Stimulated activated CD4-positive, alpha-beta T cell treated with anti-CD3 and anti-CD28 coated beads, Interleukin-15, amount 100 ng/mL, for 1 hour (primary cell): Measurements from ENCODE around the gene CSPG4.
"Not testable (repeated sequence)": the region's sequence is repeated elsewhere in the genome, so short reads cannot be mapped to it uniquely, and the experiment has no call there.

Experiments
- DNase-seq, 2 donors: peaks; one replicate each; pipeline ENCODE4 v3.0.0-alpha.2; 2020; ENCODE audit warnings: low read depth in 1 of 2, low spot score in 1 of 2

The CSPG4 gene

DNA sequence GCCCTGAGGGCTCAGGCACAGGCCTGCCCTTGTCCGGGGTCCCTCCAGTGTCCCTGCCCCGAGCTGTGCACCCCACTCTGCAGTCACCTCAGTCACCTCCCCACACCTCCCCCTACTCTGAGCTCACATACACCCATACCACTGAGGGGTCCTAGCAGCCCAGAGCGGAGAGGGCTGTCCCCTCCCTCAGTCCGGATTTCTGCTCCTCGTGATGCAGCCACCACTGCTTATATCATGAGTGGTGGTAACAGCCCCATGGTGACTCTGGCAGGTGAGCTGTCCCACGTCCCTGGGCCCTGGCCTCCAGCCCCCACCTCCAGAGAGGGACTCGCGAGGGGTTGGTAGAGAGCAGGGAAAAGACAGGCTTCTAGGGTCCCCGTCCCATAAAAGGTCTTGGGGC, 8.0 kb downstream of the CSPG4 start:
- DNase-seq, result no peak

DNA sequence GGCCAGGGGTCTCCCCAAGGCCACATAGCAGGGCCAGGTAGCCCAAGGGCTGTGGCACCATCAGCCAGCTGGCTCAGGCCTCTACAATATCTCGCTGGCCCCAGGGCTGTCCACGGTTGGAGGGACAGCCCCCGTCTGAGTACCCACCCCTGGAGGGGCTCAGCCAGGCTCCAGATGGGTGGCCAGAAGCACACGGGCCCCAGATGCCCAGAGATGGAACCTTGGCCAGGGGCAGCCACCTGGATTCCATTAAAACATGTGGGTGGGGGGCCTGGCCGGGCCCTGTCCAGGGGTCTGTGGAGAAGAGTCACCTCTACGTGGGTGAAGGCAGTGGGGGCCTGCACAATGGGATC, 8.4 kb downstream of the CSPG4 start:
- no peak for DNase-seq

DNA sequence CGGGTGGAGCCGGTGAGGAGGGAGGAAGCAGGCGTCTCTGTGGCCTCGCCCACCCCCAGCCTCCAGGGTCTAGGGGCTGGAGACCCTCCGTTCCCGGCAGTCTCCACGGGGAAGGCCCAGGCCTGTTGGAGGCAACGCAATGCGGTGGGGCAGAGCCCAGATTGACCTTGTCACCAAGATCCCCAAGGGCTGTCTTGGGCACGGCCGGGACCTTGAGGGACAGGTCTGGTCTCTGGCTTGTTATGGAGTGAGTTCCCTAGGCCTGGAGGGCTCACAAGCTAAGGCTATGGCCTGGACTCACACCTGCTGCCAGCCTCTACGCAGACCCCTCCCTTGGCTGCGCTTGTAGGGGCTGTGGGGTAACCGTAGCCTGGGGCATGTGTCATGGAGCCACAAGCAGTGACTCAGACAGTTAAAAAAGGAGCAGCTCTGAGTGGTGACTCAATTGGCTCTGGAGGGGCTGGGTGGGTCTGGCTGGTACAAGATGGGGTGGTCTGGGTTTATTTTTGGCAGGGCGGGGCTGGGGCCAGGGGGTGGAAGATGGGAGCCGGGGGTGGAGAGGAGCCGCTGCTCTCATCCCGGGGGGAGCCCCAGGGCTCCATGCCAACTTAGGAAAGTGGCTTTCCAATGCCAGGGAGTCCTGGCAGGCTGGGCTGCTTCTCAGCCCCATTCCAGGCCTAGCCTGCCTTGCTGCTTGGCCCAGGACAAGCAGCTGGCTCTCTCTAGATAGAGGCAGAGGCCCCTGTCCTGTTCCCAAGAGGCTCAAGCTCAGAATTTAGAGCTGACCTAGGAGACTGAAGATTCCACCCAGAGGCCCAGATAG, 9.0 kb downstream of the CSPG4 start:
- DNase-seq, result not testable (repeated sequence)

DNA sequence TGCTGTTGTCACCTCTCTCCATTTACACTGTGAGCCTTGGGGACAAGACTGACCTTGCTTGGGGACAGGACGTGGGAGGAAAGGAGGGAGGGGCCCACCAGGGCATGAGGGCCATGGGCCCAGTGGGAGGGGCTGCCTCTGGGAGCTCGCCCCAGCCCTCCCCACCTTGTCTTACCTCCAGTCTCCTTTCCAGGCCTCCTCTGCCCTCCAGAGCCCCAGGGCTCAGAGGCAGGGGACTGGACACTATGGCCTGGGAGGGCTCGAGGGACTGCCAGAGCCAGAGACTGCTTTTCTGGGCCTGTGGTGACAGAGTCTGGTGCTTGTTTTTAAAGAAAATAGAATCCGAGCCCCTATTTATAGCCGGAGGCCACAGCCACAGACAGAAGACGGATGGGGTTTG, 10.2 kb downstream of the CSPG4 start:
- no peak for DNase-seq

DNA sequence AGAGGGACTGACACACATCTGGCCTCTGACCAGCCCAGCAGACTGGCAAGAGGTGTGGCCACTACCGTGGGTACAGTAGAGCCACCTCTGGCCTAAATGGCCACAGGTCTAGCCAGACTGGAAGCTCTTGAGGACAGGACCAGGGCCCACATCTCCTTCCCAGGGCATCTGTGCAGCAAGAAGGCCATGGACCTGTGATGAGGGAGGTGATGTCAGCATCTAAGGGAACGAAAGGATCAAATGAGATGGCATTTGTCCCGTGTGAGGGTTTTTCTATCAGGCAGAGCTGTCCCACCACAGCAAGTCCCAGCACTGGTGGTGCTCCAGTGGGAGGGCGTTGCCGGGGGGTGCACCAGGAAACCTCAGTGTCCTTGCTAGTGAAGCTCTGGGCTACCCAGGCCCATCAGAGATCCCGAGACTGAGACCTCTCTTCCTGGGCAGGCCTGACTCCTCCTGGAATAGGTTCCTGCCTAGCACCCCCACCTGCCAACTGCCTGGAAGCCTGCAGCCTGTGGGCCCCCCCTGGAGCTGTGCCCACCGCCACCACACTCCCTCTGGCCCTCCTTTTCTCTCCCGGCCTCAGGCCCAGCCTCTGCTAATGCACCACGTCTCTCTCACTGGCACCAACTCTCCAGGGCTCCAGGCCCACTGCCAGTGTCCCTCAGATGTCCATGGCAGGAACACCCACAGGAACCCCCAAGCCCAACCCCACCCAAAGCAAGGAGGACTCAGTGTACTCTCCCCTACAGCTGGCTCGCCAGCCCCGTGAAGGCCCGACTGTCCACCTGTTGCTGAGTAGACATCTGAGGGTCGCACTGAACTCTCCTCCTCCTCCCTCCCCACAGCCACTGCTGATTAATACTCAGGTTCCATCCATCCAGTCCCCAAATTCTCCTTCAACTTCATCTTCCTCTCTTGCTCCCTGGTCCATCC, 11.3 kb downstream of the CSPG4 start:
- not testable (repeated sequence) for DNase-seq

DNA sequence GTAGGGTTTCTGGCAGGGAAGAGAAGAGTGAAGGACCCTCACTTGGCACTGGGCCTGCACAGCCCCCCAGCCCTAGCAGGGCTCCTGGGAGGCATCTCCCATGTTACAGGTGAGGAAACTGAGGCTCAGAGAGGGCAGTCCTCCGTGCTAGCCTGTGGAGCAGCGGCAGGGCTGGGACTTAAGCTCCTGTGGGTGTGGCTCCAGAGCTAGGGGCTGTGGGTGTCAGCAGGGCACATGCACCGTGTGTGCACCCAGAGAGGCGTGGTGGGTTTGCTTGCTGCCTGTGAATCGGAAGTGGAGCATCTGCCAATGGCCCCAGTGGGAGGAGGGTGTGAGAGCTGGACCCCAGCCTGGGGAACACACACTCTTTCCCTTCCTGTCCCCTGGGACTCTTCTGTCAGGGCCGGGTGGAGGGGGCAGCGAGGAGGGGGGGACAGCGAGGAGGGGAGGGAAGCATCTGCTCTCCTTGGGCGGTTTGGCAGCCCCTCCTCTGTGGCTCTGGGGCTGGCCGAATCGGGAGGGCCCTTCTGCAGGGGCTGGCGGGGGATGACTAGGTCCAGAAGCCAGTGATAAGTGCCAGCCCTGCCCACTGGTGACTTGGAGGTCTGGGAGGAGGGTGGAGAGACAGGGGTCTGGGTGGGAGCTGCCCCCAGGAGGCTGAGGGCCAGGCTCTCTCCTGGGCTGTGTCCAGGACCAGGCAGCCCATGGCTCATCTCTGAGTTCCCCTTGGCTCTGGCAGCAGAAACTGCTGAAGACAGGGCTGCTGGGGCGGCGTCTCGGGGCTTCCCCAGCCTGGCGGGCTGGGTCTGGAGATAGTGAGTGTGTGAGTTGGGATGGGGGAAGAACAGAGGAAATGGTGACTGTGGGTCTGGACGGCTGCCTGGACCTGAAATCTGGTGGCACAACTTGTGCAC, 12.4 kb downstream of the CSPG4 start:
- not testable (repeated sequence) for DNase-seq

DNA sequence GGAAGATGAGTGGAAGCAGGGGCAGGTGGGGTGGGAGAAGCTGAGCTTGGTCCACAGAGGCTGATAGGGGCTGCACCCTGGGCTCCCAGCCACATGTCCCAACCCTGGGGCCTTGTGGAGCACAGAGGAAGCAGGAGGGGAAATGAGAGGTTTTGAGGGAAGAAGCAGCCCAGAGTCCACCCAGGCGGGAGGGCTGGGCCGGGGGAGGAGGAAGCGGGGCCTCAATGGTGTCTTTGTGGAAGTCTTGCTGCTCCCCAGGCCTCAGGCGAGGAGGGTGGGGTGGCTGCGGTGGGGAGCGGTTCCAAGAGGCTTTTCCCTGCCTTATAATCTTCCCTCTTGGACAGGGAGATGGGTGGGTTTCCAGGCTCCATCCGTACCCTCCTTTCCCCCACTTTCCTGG, 13.1 kb downstream of the CSPG4 start:
- not testable (repeated sequence) for DNase-seq

DNA sequence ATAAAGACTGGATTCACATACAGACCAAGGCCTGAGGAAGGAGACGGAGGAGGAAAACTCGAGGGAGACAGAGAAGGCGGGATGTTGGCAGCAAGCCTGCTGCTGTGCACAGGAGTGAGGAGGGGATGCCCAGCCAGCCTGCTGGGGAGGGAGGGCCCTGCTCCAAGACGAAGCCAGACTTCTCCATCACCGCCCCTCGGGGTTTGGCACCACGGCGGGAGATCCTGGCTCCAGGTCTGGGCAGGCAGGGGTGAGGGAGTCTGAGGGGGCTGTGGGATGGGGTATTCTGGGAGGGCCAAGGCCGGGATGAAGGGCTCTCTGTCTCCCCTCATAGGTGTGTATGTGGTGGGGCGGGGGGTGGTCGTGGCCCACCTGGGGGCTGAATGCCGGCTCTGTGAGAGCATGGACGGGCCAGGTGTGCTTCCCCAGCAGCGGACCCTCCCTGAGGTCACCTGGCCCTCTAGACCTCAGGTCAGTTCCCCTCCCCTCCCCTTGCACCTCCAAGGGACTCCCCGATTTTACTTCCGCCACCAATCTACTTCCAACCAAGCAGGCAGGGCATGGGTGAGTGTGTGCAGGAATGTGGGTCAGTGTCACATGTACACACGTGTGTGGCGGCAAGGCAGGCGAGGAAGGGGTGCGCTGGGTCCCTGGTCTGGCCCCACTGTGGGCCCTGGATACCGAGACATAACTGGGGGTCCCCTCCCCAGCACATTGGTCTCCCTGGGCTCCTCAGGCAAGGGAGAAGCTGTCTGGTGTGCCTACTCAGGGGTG, 14.5 kb downstream of the CSPG4 start:
- not testable (repeated sequence) for DNase-seq

DNA sequence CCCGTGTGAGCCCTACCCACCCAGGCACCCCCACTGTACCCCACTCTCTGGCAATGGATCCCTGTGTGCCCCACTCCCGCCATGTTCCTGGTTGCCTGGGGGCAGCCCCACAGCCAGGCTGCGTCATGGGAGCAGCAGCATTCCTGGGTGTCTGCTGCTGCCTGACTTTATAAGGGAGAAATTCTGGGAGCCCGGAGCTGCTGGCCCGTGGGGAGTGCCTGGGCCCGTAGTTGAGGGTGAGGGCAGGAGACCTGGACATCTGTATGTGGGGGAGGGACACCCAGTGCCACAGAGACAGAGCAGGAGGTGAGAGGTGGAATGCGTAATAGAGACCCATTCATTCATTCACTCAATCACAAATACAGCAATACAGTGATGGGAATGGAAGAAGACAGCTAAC, 15.1 kb downstream of the CSPG4 start:
- no peak for DNase-seq

DNA sequence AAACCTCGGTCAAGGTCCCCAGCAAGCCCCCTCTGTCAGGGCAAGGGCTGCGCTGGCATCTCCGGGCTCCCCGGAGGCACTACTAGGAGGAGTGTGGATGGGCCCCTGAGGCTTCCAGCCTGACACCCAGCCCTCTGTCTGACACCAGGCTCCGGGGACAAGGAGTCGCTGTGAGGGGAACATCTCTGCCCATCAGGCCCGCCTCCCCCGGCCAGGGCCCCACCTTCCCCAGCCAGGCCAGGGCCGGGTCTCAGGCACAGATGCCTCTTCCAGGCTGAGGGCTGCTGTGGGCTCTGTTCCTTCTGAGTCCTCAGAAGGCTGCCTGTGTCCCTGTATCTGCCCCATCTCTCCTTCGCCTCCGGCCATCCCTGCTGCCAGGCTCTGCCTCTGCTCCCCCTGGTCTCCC, 15.8 kb downstream of the CSPG4 start:
- DNase-seq, result no peak

DNA sequence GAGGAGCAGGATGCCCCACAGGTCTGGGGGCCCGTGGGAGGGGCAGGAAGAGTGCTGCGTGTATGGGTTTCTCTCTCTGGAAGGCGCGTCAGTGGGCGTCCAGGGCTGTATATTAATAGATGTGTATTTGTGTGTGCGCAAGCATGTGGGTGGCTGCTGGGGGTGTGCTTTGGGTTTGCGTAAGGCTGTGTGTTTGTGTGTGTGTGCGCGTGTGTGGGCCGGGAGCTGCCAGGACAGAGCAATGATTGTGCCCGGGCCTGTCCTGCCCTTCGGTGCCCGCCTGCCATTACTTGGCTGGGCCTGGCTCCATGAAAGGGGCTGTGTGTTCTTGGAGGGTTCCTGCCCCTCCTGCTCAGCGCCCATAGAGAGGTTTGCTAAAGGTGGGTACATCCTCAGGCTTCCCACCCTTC, 16.3 kb downstream of the CSPG4 start:
- no peak for DNase-seq

DNA sequence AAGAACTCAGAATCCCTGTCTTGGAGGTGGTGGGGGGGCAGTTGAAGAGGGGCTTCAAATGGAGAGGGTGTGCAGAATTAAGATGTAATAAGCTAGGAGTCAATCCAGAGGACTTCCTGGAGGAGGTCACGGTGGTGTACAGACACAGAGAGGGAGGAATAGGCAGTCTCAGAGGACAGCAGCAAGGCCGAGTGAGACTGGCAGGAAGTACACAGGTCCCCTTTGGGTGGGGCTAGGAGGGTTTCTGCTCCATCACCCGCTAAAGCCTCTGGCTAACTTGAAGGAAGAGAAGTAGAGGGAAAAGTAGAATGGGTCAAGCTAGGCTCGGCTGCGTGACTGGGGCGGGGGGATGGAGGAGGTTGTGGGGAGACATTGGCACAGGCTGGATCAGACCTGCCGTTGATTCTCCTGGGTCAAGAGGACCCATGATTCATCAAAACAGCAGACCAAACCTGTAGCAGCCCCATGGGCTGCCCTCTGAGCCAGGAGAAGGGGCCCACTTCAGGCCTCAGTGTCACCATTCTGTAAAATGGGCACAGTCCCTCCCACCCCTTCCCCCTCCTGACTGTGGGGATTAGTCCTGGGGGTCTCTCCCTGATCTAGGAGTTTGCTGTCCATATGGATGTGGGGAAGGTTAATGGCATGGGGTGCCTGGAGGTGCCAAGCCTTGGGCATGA, 16.9 kb downstream of the CSPG4 start:
- no peak for DNase-seq

DNA sequence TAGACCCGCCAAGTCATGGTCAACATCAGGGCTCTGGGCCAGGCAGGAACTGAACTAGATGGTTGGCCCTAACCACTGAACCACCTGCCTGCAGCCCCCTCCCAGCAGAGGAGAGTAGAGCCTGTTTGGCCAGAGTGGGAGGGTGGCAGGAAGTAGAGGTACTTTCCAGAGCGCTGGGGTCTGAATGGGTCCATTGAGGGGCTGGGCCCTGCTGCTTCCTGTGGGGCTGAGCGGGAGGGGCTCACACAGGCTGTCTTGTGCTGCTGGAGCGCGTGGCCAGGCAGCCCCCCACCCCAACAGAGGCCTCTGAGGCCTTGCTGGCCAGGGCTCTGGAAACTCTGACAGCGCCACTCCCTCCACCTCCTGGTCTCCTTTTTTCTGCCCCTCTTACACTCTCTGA, 17.4 kb downstream of the CSPG4 start:
- no peak for DNase-seq

DNA sequence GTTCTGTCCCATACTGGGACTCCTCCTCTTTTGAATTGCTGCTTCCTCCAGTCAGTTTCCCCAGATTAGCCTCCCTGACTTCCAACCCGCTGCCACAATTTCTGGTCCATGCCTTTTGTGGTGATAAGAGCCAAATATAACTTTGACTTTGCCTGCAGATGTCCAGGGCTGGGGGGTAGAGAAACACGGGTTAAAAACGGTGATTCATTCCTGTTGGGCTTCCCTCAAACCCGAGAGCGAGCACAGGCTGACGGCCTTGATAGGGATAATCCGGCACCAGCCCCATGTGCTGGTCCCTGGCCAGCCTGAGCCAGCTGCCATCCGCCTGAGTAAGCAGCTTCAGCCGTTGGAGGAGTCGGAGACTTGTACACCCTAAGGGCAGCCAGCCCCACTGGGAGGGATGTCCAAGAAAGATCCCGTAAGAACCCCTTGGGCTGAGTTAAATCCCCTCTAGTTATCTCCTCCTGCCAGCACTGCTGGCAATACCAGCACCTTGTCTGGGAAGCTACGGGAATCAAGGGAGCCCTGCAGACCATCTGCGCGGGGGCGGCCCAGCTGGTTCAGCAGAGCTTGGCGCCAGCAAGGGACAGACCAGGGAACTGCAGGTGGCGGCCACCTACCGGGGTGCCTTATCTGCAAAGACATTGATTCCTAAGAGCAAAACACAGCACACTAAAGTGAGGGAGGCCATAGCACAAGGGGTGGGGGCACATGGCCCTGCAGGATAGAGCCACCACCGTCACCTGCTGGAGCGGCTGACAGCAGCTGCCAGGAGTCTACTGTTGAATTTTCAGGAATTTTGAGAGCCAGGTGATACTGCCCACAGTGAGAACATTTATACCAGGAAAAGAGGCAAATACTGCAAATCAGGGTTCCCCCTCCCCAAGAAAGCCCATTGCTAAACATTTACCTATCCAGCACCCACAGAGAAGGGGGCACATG, 18.1 kb downstream of the CSPG4 start:
- no peak for DNase-seq

DNA sequence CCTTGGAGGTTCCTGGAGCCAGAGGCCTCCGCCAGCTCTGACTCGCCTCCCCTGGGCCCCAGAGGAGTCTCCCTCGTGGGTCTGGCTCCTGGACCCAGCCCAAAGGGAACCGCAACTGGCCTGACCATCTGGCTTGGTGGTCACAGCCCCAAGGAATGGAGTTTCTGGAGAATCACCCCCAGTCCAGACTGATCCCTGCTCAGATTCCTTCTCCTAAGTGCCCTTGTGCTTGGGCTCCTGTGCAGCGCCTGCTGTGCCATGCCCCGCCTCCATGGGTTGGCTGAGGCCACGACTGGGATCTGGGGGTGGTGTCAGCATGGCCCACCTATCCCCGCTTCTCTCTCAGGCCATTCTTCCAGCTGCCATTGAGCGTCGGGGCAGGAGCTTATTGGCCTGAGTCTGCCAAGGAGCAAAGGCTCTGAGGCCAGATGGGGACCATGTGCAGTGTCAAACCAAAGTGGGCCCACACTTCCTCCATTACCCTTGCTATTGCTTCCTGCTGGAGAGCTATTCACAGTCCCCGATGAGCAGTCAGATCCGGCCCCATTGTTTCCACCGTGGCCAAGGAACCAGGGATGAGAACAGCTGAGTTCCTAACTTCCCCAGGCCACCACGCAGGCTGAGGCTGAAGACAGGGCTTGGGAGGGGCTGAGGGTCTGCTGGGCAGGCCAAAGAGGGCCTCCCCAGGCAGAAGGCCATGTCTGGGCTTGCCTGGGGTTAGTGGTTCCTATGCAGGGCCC, 19.0 kb downstream of the CSPG4 start:
- DNase-seq, result no peak

DNA sequence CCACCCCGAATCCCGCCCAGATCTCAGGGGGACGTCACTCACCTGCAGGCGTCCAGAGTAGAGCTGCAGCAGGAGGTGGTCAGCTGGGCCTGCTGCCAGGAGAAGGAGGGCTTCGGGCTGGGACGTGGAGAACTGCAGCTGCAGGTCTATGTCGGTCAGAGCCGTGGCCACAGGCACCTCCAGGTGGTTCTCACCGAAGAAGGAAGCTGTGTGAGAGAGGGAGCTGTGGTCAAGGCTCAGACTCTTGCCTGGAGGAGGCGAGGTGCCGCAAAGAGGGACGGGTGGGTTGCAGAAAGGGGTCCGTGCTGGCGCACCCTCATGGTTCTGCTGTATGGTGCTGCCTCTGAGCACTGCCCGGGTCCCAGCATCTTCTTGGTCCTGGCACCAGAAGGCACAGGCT, 19.6 kb downstream of the CSPG4 start:
- DNase-seq, result not testable (repeated sequence)

DNA sequence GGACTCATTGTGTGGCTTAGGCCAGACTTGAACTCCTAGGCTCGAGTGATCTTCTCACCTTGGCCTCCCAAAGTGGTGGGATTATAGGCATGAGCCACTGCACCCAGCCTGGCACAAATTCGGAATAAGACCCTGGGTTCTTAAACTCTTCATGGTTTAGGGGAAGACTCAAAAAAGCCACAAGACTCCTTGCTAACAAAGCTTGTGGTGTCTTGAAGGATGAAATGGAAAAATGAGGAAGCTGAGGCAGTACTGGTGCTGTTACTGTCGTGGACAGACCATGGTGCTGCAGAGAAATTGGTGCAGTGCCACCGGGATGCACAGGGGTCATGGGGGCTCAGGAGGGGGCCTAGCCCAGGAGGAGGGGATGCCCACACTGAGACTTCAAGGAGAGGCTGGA, 20.3 kb downstream of the CSPG4 start:
- DNase-seq, result not testable (repeated sequence)

DNA sequence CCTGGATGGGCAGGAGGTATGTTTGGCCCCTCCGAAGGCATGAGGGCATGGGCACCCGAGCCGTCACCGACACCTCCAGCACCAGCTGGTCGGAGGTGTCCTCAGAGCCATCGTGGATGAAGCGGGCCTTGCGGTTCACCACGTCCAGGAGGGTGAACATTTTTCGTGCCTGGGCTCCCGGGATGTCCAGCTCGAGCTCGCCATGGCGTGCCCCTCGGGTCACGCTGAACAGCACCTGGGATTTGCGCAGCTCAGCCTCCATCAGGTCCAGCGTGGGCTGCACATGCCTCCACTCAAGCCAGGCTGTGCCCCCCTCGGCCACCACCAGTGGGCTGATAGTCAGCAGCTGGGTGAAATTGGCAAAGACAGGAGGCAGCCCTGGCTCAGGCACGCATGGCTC, 23.2 kb downstream of the CSPG4 start:
- DNase-seq, result not testable (repeated sequence)
